ENCODE results near the gene HOXD8.

The HOXD8 gene

DNA sequence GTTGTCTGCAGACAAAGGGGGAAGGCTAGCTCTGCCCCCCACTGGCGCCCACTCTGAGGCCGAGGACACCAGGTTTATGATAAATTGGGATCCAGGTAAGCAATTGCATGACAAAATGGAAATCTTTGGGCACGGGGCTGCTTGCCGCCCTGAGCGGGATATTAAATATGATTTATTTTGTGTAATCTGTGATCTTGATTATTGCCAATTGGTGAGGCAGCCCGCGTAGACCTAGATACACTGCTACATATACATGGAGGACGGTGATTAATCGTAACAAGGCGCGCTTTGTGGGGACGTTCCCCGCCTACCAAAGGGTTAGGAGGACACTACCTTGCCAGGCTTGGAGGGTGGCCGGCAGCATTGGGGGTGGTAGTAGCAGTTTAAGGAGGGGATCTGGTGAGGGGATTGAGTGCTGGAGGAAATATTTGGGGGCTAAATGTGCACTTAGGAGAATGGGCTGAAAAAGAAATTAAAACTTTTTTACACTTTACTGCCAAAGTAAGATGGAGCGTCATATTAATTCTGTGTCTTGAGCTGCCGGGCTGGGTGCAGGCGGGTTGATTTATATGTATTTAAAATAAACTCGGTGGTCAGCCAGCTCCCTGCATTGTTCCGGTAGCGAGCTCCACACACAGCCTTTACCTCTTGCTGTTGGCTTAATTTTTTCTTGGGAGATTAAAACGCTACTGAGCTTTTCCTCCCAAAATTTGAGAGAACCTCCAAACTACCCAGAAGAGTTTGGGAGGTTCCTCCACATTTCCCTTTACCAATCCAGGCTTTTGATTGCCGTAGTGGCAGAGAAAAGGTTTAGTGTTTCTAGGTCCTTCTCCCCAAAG is 31.7 kb downstream of the HOXD8 start:
- no peak for DNase-seq

DNA sequence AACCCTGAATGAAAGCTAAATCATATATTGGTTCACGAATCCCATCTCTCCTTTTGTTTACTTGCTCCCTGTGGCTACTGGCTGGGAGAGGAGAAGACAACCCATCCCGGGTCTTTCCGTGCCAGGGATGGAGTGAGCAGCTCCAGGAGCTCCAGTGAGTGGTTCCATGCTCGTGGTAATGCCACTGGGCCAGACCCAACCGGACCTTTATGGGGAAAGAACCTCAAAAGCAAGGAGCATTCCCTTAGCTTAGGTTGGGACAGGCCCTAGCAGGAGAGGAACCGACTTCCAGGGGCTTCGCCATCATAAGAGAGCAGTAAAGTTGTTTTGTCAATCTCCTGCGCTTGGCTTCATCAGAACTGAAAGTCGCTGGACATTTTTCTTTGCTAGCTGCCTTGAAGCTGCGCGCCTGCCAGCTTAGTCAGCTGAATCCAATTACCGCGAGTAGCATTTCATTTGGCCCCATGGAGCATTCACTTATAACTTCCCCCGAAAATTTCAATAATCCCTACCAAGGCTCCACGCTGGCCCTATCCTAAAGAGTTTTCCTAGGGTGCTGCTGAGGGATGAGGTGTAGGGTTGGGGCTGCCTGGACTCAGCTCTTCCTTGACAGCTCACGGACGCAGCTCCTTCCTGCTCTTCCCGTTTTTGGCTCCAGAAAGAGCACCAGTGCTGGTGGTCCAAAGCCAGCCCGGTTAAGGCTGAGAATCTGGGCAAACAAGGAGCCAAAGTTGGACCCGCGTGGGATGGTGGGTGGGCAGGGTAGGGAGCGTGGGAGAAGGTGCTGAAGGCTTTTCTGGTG is 32.5 kb downstream of the HOXD8 start:
- DNase-seq = no peak

DNA sequence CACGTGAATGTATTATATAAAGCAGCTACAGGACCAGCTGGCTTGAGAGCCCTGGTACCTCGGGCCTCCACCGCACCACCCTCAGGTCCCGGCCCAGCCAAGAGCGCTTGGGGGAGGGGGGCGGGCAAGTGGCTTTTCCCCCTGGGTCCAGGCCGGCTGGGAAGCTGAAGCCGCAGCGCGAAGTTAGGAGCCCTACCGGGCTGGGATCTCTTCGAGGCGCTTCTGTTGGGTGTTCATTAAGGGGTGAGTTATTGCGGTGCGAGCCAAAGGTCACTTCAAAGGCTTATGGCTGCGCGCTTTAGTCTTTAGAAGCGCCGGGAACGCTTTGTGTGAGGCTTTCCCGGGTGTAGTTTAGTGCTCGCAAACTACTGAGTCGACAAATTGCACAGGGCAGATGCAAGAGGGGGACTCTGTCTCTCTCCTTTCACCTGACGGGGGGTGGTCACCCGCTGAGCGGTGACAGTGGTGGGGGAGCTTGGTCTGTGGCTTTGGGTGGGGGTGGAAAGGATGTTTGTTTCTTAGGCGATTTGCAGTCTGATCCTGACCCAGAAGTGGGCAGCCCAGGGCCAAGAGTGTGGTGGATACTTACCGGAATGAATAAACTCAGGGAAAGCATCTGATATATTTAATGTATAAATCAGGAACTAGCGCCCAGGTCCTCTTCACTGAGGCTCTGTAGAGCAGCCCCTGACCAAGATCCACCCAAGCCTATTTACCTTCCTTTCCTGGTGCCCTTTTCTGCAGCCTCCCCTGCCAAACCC is 33.6 kb downstream of the HOXD8 start:
- DNase-seq = no peak

DNA sequence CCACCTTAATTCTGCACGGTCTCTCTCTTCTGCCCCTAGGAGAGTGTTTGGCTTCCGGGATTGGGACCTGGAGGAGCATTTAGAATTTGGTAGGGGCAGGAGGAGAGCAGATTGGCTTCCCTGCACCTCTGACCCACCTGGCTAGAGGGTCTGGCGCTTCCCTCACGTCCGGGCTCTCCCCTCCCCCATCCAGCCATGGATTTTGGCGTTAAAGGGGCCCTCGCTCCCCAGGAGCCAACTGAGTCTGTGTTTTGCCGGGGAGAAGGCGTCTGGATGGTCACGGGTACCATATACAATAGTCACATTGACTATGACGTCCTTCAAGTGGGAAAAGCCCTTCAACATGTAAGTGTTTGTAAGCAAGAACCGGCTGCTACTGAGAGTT is 34.2 kb downstream of the HOXD8 start:
- DNase-seq = no peak

DNA sequence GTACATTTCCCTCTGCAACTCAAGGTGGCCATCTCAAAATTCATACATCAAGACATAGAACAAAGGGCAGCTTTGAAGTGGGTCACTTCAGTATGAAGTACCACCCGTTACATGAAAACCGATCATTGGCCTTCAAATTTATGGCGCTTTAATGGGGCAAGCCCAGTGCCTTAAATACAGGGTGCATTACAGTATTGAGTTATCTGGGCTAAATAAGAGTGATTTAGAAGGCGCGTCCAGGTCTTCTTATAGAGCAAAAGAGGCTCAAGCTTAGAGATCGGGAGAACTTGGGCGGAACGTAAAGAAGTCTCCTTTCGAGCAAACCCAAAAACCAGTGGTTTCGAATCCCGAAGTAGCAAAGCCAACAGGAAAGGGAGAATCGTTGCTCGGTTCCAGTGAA is 34.7 kb downstream of the HOXD8 start:
- no peak for DNase-seq

DNA sequence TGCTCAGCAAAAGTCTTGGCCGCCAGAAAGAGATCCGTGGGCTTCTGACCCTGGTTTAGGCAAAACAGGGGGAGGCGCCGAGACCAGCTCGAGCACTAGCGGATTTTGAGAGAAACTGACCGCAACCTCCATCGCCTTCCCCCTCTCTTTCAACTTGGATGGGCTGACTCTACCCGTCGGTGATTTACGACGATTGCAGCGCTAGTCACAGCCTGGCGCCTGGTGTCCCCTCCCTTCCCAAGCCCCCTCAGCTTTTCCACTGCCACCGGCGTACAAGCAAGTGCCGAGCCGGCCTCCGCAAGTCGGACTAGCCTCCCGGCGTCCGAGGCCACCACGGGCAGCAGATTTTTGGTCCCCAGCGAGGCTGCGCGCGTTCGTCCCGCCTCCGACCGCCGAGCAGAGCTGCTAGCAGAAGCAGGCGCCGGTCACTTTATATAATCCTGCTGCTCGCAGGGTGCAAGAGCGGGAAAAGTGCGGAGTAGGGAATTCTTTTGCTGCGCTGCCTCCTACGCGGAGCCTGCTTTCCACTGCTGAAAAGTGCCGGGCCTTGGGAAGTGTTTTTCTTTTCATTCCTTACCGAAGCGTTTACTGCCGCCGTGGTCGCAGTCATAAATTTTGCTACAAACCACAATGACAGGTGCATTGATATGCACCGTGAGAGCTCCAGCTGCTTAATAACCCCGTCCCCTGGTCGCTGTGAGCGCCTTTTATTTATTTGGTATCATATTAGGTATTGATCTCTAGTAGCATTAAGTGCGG is 35.3 kb downstream of the HOXD8 start:
- no peak for DNase-seq

DNA sequence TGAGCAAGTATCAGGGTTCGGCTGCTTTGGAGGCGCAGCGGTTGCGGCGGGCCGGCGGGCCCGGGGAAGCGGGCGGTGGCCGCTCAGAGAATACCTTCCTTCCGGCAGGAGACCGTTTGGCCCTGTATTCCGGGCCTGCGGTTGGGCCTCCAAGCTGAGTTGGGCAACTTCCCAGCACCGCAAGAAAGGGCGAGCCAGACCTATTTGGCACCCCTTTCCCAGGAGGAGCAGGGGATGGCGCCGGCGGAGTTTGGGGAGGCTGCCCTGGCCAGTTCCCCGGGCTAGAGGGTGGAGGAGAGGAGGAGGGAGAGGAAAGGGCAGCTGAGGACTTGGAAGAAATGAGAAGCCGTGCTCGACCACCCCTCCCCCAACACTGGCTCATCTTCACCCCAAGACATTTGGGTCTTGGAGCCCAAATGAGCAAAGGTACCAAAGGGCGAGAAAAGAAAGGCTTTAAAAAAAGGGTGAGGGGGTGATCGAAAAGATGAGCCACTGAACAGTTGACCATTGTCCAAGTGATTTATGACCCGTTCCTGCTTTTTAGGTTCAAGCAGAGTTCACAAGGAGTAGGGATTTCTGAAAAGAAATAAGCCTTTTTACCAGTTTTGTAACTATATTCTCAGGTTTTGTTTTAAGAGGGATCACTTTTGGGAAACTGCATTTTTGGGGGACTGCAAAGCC is 36.0 kb downstream of the HOXD8 start:
- no peak for DNase-seq

DNA sequence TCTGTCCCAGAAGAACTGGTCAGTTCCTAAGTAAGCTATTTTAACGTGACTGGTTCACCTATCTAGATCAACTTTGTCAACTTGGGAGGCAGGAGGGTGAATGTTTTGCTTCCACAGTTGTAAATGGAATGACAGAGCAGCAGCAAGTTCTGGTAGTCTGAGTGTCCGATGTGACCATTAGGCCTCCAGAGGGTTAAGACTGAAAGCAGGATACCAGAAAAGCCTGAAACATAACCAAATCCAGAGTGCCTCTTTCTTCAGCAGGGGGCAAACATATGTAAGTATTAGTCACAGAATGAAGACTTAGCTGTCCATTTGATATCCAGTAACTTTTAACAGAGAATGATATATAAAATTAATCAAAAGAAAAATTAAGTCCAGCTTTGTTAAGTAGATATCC is 36.8 kb downstream of the HOXD8 start:
- no peak for DNase-seq

DNA sequence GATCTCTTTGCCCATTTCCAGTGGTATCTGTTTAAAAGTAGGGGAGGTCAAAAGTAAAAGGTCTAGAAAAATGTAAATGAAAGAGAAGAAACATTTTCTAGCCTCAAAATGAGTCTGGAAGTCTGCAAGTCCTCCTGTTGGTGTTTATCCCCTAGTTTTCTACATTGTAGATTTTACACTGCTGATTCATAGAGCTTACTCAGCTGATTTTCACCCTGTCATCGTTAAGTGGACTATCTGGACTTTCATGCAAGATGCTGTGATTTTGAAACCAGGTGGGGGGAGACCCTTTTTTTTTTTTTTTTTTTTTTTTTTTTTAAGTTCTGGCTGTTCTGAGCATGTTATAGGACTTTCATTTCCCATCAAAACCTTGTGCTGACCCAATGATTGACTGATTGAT is 37.9 kb downstream of the HOXD8 start:
- no peak for DNase-seq

DNA sequence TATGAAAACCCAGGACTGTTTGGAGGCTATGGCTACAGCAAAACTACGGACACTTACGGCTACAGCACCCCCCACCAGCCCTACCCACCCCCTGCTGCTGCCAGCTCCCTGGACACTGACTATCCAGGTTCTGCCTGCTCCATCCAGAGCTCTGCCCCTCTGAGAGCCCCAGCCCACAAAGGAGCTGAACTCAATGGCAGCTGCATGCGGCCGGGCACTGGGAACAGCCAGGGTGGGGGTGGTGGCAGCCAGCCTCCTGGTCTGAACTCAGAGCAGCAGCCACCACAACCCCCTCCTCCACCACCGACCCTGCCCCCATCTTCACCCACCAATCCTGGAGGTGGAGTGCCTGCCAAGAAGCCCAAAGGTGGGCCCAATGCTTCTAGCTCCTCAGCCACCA is 39.7 kb downstream of the HOXD8 start:
- DNase-seq = no peak

DNA sequence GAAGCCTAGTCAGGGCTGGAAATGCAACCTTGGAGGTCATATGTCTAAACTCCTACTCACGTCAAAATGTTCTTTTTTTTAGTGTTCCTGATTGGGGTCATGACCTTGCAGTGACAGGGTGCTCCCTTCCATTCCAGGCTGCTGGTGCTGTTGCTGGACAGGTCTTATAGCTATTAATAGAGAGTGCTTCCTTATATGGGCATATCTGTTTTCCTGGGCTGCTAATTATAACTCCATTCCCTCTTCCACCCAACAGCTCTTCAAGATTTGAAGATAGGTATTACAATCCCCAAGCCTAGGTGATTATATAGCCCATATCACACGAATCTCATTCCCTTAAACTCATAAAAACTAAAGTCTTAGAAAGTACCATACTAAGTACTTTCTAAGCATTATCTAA is 40.2 kb downstream of the HOXD8 start:
- no peak for DNase-seq

DNA sequence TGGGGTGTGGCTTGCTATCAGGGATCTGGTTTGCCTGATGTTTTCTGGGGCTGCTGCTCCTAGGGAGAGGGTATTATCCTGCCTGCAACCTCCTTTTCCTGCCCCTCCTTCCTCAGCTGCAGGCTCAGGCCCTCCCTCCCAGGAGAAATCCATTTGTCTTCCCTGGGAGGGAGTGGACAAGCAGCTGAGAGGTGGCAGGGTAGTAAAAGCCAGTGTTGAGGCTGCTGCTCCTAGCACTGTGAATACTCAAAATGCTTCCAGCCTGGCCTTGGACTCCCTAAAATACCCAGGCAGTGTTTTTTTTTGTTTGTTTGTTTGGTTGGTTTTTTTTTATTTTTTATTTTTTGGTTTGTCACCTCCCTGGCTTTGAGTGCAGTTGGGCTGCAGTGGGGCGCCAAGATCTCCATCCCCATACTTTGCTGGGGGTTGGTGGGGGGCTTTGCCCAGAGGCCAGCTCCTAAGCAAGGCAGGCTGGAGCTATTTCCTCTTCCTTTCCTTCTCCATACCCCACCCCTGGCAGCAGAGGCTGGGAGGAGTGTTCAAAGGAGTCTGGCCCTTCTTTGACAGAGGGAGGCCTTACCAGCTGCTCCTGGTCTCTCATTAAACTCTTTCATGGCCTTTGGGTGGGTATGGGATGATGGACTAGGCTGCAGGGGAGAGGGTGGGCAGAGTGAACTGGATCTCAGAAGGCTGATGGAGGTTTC is 41.2 kb downstream of the HOXD8 start:
- no peak for DNase-seq

DNA sequence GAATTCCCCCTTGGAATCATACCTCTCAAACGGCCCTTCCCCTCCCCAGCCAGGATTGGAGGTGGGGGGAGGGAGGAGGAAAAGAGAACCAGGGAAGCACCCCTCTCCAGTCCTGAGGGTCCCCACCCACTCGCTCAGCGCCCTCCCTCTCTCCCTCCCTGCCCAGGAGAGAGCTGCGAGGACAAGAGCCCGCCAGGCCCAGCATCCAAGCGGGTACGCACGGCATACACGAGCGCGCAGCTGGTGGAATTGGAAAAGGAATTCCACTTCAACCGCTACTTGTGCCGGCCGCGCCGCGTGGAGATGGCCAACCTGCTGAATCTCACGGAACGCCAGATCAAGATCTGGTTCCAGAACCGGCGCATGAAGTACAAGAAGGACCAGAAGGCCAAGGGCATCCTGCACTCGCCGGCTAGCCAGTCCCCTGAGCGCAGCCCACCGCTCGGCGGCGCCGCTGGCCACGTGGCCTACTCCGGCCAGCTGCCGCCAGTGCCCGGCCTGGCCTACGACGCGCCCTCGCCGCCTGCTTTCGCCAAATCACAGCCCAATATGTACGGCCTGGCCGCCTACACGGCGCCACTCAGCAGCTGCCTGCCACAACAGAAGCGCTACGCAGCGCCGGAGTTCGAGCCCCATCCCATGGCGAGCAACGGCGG is 42.0 kb downstream of the HOXD8 start:
- DNase-seq = no peak

DNA sequence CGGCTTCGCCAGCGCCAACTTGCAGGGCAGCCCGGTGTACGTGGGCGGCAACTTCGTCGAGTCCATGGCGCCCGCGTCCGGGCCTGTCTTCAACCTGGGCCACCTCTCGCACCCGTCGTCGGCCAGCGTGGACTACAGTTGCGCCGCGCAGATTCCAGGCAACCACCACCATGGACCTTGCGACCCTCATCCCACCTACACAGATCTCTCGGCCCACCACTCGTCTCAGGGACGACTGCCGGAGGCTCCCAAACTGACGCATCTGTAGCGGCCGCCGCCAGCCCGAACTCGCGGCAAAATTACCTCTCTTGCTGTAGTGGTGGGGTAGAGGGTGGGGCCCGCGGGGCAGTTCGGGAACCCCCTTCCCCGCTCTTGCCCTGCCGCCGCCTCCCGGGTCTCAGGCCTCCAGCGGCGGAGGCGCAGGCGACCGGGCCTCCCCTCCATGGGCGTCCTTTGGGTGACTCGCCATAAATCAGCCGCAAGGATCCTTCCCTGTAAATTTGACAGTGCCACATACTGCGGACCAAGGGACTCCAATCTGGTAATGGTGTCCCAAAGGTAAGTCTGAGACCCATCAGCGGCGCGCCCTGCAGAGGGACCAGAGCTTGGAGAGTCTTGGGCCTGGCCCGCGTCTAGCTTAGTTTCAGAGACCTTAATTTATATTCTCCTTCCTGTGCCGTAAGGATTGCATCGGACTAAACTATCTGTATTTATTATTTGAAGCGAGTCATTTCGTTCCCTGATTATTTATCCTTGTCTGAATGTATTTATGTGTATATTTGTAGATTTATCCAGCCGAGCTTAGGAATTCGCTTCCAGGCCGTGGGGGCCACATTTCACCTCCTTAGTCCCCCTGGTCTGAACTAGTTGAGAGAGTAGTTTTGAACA is 42.7 kb downstream of the HOXD8 start:
- DNase-seq = no peak

DNA sequence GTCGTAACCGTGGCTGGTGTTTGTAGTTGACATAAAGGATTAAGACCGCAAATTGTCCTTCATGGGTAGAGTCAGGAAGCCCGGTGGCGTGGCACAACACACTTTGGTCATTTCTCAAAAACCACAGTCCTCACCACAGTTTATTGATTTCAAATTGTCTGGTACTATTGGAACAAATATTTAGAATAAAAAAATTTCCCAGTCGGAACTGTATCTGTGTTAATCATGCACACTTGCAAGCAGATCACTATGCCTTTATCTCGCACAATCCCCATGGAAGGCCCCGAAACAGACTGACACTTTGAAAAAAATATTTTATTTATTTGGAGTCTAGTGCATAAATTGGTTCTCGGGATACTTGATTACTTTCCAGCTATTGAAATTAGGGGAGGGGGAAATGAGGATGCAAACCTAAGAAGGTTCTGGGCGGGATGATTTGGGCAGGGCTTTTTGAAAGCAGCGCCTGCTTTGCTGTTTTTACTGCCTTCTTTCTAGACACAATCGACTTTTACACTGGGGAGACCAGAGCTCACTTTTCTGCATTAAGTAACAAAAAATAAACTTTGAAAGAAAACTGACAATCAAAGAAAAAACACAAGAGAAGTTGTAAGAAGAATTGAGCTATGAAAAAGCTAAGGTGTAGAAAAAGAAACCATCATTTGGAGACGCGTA is 43.5 kb downstream of the HOXD8 start:
- no peak for DNase-seq

DNA sequence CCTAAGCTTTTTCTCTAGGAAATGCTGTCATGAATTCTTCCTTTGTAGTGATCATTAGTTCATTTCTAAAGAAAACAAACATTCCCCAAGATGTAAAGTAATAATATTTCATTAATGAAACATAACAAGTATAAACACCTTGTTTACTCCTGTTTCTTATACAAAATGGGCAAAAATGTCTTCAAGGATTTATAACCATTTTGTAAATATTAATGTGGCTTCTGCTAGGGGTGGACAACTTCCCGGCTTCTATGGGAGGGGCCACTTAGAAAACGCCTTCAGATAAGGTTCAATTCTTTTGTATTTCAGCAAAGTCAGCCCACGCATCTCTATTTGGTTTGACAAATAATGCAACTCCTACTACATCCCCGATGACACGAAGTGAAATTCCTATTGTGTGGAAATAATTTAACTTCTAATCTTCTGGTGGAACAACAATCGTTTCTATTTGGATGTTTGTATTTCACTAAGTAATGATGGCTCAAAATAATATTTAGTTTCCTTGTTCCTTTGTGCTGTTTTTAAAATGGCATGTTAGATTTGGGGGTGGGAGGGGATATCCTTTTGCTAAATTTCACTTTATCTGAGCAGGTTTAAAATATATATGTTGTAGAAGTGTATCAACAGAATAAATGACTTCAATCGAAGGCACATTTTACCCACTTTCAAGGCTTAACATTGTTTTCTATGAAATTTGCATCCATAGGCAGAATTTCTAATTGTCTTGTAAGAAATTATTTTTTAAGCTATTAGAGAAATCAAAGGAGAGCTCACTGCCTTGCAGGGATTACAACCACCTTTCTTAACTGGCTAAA is 44.3 kb downstream of the HOXD8 start:
- DNase-seq = no peak

DNA sequence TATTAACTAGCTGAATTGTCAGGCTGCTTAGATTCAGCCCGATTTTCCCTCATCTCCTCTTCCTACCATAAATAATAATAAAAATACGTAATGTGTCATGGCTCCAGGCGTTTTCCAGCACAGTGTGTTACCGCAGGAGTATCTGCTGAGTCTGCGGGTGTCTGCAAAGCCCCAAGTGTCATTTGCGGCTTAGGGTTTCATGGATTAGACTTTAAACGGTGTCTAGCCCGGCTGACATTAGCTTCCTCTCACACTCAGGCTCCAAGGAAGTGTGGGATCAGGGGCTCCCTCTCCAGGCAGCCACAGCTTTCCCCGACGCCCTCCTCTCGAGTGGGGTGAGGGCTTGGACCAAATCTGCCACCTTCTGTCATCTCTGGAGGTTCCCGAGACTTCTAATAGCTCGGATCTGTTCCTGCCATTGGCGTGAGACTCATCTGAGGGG is 44.9 kb downstream of the HOXD8 start:
- DNase-seq = no peak
